ENCODE data around the gene FOXL3. TPM values are rescaled to one million over a fixed set of nuclear protein-coding genes. Genes with fewer than 3 reads are reported as not detected.

FOXL3 gene
- total RNA-seq, 3 donors from 2014 or later: not detected

DNA sequence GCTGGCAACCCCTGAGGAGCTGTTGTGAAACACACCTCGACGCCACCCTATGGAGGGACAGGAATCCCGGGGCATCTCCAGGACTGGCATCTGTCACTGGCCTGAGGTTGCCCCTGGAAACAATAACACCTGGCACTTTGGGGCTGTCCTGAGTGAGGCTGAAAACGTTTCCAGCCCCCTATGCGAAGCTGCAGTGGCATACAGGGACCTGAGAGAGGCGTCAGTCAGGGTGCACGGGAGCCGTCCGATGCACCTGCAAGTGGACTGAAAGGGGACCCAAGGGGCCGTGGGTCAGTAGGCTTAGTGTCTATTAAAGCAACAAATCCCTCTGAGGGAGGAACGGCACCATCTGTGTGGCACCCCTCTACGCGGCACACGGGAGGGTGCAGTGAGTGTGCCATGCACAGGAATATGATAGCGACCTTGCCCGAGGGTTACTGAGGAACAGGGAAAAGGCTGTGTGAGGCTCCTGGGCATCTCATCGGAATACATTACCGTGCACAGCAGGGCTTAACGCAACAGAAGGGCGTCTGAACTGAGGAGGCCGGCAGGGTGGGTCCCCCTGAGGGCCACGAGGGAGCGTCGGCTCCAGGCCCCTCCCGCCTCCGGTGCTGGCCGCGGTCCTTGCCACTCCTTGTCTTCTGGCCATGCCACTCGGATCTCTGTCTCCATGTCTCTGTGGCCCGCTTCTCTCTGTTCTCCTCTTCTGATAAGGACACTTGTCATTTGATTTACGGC, 50.4 kb downstream of the FOXL3 start:
- no peak for DNase-seq (ENCODE audit: low spot score in 2 of 2)
- TF ChIP-seq, protein P1, sequence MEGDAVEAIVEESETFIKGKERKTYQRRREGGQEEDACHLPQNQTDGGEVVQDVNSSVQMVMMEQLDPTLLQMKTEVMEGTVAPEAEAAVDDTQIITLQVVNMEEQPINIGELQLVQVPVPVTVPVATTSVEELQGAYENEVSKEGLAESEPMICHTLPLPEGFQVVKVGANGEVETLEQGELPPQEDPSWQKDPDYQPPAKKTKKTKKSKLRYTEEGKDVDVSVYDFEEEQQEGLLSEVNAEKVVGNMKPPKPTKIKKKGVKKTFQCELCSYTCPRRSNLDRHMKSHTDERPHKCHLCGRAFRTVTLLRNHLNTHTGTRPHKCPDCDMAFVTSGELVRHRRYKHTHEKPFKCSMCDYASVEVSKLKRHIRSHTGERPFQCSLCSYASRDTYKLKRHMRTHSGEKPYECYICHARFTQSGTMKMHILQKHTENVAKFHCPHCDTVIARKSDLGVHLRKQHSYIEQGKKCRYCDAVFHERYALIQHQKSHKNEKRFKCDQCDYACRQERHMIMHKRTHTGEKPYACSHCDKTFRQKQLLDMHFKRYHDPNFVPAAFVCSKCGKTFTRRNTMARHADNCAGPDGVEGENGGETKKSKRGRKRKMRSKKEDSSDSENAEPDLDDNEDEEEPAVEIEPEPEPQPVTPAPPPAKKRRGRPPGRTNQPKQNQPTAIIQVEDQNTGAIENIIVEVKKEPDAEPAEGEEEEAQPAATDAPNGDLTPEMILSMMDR (IDR thresholded peaks at IDR 0.05): no peak
- TF ChIP-seq POLR2A (IDR thresholded peaks at IDR 0.05) (no peak), POLR2AphosphoS5 (IDR thresholded peaks at IDR 0.05) (no peak)
- intact Hi-C loops (cut with DNase I; ENCODE audit: low total_unique reads): no loop called here

More for the DNA sequence above, 50.4 kb downstream of the FOXL3 start:
- Histone ChIP-seq H3K4me3 (no peak overlapping the region), H3K27ac (no peak overlapping the region), H3K27me3 (no peaks in the 10 kb centered on the region), H3K4me1 (peaks cover 0 to 5% of the 10 kb centered on the region in 2 donors), H3K36me3 (no peaks in the 10 kb centered on the region), H3K9me3 (no peaks in the 10 kb centered on the region)

Other genes starting within 250 kb of the FOXL3 start
- gene FAM20C, start 97.6 kb upstream of the FOXL3 start, total RNA-seq: 10 to 100 TPM; 30.7 to 73.7 (median 71.0) TPM
- 10 to 100 TPM; 19.8 to 33.4 (median 31.2) TPM for gene PDGFA, start 229.7 kb downstream of the FOXL3 start, total RNA-seq

Measured in breast epithelium (tissue), 4 donors.